ENCODE results near the gene KIAA0930.

The KIAA0930 gene

DNA sequence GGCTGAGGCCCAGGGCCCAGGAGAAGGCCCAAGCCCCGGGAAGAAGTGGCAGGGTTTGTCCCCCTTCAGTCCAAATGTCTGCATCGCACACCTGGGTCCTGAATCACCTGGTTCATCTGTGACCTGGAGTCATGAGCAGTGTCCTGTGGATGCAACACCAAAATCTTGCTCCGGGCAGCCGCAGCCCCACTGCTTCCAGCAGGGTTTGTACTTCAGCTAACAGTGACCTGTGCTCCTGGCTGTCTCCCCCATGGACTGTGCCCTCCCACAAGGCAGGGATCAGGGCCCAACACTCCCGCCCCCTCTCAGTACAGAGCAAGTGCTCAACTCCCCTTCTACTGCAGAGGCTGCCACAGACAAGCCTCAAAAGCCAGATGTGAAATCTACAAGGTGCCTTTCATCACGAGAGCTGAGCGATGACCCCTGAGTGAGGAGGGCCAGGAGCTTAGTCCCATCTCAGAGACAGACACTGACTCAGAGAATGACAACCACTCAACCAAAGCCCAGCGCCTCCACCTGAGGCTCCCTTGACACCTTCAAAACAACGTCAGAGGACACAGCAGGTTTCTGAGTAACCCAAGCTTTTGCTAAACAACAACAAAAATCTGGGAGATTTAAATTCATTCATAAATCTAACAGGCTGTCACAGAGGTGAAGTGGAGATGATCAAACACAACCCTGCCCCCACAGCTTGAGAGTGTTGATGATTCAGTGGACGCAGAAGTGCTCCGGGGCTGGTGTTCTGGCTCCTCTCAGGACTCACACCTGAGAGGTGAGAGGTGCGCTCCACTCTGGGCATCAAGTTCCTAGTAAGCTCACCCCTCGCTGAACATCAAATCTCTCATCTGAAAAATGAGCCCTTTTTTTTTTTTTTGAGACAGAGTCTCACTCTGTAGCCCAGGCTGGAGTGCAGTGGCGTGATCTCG is 3.4 kb downstream of the KIAA0930 start:
- no peak for DNase-seq

DNA sequence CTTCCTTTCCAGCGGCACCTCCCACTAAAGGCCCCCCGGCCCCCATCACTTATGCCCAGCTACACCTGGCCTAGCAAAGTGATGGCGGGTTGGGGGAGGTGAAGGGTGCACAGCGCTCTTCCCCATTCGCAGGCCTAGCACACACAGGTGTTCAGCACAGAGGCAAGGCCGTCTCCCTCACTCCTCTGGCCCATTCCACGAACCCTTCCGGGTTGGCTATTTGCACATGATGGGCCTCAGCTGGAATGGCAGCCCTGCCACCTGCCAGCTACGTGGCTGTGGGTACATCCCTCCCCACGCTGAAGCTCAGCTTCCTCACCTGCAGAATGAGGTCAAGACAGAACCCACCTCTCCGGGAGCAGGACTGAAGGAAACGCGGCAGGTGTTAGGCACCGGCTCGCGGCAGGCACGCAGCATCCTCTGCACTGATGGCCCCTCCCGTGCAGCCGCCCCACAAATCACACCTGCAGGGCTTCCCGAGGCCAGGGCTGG is 4.8 kb downstream of the KIAA0930 start:
- no peak for DNase-seq

DNA sequence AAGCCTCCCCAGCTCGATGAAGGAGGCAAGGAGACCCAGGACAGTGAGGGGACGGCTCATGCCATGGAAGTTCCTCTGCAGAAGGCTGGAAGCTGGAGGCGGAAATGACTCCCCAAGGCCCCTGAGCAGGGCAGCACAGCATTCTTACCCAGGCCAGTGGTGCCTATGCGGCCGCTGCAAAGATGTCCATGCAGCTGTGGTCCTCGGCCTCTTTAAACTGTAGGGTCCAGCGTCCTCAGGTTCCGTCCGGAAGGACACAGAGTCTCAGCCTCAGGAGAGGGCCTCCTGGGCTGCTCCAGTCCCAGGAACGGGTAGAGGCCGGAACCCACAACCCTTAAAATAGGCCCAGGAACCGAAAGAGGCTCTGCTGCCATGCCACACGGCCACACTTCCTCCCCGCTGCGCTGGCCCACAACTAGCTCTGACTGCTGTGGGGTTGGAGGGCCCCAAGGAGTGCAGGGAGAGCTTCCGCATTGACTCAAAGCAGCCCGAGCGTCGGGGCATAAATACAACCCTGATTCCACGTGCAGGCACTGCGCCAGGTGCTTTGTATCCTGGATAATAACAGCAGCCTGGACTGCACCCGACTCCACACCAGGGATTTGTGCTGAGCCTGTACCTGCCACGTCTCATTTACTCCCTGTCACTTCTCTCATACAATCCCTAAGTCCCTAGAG is 5.5 kb downstream of the KIAA0930 start:
- DNase-seq = no peak

DNA sequence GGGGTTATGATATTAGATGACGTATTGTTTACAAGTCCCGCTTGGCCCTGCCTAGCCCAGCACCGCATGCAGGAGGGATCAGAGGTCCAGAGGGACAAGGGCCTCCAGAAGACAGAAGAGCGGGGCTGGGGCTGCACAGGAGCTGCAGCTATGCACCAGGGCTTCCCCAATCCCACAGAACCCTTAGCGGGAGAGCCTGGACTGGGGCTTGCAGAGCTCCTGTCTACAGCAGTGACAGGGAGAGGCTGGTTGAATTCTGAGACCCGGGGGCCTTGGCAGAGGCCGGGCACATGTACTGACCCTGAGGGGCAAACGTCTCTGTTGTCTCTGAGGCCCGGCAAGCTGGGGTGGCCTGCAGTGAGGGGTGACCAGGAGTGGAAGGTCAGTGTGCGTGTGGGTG is 6.9 kb downstream of the KIAA0930 start:
- DNase-seq = no peak

DNA sequence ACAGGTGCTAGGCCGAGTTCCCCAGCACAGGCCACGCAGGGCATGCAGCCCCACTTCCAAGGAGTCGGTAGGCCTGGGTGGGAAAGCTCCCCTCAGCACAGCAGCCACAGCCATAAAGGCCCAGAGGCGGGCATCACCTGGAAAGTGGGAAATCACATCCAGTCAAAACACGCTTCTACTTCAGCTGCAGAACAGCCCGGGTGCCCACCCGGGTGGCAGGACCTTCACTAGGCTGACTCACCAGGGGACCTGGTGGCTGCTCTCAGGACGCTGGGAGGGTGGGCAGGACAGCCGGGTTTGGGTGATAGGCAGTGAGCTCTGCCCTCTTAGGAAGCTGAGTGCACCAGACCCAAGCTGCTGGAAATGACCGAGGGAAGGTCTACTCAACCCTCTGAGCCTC is 7.3 kb downstream of the KIAA0930 start:
- DNase-seq = no peak

DNA sequence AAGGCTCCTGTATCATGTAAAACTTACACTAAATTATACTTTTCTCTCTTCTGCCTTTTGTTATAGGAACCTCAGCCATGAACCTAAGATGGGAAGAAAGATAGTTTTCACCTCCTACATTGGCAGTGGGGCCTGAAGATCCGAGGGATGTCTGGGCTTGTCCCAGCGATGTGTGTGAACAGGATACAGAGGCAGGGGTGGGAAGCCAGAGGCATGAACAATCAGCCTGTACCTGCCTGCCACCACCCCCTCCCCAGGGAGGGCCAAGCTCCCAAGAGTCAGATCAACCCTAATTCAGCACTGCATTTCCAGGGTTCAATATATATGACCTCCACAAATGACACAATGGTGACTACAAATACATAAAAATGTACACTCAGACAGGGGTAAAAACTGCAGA is 9.4 kb downstream of the KIAA0930 start:
- no peak for DNase-seq

DNA sequence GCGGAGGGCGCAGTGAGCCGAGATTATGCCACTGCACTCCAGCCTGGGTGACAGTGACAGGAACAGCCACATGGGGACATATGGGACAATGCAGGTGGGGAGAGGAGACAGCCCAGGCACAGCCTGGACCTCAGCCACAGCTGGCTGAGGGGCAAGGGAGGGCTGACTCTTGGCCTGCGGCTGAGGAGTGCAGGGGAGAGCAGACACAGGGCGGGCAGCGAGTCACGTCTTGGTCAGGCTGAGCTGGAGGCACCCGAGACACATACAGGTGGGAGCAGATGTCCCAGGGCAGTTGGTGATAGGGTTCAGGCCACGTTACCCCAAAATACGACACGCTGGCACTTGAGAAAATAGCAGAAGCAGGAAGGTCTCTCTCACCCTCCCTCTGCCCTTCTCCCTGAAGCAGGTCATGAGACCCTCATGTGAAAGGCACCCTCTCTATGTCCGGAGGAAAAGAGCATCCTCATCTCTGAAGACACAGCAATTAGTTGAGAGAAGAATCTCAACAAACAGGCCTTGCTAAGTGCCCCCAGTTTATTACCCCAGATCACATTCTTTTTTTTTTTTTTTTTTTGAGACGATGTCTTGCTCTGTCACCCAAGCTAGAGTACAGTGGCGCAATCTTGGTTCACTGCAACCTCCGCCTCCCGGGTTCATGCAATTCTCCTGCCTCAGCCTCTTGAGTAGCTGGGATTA is 10.5 kb downstream of the KIAA0930 start:
- no peak for DNase-seq

DNA sequence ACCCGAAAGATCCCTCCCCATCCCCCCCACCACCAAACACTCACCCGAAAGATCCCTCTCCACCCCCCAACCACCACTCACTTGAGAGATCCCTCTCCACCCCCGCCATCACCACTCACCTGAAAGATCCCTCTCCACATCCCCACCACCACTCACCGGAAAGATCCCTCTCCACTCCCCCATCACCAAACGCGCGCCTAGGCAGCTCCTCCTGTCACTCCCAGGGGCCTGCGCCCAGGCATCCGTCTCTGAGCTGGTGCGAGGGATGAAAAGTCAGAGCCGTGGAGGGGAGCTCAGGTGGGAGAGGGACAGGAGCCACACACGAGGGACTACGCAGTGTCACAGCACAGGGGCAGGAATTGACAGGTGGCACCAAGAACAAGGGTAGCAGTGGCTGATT is 11.5 kb downstream of the KIAA0930 start:
- no peak for DNase-seq

DNA sequence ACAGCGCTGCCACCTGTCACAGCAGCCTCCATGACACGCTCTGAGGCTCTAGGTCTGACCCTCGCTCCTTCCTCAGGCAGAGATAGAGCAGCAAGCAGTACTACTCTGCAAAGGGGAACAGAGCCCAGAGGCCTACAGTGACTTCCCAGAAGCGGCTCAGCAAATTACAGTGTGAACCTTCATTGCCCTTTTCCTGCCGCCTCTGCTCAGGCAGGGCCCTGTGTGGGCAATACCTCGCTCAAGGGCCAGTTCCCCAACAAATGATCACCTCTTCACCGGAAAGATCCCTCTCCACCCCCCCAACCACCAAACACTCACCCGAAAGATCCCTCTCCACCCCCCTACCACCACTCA is 12.3 kb downstream of the KIAA0930 start:
- DNase-seq = no peak

DNA sequence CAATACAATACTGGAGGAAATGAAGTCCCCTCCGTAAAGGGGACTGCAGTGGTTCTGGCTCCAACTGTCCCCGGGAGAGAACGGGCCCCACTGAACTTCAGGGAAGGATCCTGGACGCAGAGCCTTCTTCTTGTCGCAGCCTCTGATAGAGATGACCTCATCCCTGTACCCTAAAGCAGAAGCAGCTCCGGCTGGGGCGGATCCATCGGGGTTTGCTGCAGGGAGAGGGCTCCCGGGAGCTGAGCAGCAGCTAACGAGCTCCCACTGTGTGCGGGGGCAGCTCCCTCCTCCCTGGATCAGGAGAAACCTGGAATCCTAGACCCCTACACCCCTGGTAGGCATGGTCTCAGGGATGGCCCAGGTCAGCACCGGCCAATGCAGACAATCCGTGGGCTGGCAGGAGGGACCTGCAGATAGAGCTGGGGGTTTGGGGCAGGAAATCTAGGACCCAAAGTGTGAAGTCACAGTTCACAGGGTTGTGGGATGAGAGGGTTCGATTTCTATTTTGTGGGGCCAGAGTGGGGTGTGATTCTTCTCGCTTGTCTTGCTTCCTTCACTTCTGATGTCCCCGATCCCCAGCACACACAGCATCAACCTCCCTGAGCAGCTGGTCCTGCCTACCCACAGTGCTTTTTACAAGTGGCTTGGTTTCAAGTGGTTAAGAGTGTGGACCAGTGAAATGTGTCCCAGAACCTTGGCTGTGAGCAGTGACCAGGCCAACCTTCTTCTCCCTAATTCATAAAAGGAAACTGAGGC is 12.9 kb downstream of the KIAA0930 start:
- no peak for DNase-seq

DNA sequence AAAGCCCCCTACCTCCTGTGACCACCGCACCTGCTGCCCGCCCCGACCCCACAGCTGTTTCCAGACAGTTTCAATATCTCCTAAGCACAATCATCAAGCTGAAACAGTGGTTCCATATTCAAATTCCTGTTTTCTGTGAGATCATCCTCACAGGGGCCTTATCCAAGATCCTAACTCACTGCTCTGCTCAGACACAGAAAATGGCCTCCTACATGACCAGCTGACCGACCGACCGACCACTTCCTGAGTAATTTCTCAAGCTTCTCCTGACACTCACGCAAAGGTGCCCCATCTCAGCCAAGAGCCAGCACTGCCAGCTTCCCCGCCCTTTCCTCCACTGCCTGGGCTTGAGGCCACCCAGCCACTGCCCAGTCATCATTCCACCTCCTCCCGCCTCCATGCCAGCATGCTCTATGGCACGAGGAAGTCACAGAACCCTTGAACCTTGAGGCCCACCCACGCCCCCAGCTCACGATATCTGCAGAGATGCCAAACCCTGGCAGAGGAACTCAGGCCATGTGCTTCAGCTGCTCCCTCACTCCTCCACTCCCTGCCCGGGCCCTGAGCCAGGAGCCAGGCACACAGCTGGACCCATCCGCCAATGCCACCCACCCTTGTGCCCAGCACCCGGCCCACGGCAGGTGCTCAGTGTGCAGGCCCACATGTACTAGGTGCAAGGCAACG is 14.0 kb downstream of the KIAA0930 start:
- DNase-seq = no peak

DNA sequence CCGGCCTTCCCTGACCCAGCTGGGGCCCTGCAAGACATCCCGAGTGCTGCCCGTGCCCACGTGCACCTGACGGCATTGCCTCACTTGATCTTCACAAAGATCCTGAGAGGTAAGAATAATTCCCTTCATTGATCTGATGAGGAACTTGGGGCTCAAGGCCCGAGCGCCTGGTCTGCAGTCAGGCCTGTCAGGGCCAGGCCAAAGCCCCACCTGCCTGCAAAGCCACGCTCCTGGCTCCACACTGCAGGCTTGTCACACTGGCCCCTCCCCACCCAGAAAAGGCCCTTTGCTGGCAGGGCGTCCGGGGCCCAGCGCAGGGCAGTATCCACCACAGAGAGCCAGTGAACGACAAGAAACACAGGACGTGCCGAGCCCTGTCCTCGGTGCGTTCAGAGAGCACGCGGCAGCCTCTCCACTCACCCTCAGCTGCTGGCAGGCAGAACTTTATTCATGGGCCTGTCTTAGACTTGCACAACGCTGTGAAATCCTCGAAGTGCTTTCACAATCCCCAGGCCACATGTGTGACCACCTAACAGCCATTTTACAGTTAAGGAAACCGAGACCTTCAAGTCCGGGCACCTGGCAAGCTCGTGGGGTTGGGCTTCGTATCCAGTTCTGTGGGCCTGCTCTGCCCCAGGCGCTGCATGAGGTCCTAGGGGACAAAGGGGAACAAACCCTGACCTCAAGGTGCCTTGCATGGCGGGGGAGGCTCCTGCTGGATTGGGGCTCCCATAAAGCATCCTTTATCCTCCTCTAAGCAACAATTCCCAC is 14.8 kb downstream of the KIAA0930 start:
- no peak for DNase-seq

DNA sequence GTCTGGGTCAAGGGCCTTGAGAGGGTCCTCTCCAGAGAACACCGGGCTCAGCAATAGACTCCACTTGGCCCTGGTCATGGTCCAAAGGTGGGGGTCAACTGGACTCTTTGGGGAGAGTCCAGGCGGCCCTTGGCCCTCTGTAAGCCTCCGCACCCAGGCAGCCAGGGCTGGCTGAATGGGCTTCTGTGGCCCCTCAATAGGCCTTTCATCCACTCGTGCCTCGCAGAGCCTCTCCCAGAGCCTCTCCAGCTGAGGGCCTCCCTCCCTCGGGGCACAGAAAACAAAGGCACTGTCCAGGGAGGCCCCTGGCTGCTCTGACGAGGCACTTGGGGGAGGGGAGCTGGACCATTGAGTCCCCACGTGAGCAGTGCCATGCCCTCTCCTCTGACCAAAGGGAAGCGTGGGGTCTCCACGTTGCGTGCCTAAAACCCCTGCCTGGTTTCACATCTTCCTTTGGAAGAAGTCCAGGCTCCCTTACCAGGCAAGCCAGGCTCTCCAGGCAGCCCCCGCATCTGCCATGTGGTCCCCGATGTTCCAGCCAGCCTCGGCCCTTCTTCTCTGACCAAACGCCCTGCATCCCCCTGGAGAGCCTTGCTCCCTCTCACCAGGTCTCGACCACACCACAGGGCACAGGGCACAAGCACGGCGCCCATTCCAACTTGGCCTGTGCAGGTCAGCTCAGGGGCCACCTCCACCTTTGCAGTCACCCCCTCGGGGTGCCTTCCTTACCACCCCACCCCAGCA is 15.5 kb downstream of the KIAA0930 start:
- DNase-seq = no peak

DNA sequence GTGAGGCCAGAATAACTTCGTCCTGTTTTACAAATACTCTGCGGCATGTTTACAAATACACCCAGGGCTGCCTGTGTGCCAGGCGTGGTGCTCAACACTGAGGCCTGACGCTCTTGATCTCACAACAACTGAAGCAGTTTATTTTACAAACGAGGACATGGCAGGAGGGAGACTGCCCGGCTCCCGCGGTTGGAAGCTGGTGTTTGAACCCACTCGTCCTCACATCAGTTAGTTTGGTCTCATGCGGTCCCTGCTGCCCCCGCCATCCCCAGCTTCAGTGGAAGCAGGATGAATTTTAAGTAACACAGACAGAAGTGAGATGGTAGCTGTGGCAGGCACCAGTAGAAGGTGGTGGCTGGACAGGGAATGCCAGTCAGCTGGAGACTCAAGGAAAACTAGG is 16.4 kb downstream of the KIAA0930 start:
- no peak for DNase-seq

DNA sequence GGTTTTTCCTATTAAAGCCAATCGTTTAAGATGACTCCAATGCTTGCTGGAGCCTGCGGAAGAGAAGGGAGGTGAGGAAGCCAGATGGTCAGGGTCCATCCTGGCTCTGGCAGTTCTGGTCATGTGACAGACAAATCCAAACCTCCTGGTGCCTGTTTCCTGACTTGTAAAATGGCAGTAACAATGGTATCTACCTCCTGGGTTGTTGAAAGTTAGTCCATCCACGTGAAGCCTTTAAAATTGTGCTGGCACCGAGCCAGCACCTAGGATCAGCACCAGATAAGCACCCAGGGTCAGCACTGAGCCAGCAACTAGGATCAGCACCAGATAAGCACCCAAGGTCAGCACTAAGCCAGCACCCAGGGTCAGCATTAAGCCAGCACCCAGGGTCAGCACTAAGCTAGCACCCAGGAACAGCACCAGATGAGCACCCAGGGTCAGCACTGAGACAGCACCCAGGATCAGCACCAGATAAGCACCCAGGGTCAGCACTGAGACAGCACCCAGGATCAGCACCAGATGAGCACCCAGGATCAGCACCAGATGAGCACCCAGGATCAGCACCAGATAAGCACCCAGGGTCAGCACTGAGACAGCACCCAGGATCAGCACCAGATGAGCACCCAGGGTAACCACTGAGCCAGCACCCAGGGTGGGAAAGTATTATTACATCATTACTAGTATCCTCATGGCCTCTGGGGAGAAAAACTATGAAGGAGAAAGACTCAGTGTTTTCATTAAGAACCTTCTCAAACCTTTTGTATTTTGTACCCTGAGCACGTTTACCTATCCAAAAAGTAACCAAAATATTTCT is 17.2 kb downstream of the KIAA0930 start:
- no peak for DNase-seq

DNA sequence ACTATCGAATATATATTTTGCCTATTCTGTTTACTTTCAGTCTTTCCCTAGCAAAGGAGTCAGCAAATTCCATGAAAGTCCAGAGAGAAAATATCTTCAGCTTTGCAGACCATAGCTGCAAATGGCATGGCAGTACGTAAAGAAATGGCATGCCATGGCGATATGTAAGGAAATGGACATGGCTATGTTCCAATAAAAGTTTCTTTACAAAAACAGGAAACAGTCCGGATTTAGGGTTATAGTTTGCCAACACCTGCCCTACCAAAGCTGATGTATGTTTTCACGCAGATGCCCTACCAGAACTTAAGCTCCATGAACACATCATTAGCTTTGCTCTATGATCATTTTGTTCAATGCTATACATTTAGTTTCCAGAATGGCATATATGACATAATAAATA is 19.5 kb downstream of the KIAA0930 start:
- DNase-seq = no peak

DNA sequence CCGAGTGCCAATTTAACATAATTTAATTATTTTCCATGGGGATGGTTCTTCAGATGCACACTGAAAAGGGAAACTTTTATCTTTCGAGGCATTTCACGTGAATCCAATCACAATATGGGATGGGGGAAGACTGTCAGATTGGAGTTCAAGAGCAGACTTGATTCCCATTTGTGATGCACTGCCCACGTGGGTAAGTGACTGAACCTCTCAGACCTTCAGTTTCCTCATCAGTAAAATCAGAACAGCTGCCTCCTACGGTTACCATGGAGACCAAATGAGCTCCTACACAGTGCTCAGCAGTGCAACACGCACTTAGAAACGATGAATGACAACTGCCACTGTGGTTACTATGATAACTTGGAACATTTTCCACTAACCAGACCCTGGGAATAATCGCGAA is 21.7 kb downstream of the KIAA0930 start:
- DNase-seq = no peak

DNA sequence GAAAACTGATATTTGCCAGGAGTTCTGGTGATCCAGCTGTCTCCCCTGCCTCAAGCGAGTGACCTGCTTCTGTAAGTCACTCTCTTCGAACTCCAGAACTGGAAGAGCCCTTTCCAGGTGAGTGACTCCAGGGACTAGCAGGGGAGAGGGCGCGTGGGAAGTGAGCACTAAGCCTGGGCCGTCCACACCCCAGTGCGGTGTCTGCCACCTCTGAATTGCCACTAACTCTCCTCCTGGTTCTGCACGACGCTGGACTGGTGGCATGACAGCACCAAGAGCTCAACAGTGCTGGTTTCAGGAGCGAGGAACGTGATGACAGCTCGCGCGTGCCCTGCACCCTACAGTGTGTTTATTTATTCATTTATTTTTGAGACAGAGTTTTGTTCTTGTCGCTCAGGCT is 22.9 kb downstream of the KIAA0930 start:
- DNase-seq = no peak

DNA sequence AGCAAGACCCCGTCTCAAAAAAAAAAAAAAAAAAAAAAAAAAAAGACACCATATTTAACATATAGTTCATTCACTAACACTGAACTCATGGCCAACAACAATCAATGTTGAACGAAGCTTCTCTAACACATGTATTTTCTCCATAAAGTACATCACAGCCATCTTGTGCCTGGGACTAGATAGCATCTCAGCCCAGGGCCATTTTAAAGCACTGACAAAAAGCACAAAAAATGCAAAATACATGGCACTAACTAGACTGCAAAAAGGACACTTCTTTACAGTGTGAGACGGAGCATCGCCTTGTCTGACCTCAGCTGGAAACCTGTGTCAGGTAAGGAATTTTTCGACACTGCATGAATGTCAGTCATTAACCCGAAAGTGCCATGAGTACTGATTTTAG is 23.3 kb downstream of the KIAA0930 start:
- no peak for DNase-seq
